Measurements from ENCODE around the gene GPR27.
A peak's percentile ranks its signal among the peaks of the same experiment; 100 is the strongest.

Gene GPR27, protein sequence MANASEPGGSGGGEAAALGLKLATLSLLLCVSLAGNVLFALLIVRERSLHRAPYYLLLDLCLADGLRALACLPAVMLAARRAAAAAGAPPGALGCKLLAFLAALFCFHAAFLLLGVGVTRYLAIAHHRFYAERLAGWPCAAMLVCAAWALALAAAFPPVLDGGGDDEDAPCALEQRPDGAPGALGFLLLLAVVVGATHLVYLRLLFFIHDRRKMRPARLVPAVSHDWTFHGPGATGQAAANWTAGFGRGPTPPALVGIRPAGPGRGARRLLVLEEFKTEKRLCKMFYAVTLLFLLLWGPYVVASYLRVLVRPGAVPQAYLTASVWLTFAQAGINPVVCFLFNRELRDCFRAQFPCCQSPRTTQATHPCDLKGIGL

DNA sequence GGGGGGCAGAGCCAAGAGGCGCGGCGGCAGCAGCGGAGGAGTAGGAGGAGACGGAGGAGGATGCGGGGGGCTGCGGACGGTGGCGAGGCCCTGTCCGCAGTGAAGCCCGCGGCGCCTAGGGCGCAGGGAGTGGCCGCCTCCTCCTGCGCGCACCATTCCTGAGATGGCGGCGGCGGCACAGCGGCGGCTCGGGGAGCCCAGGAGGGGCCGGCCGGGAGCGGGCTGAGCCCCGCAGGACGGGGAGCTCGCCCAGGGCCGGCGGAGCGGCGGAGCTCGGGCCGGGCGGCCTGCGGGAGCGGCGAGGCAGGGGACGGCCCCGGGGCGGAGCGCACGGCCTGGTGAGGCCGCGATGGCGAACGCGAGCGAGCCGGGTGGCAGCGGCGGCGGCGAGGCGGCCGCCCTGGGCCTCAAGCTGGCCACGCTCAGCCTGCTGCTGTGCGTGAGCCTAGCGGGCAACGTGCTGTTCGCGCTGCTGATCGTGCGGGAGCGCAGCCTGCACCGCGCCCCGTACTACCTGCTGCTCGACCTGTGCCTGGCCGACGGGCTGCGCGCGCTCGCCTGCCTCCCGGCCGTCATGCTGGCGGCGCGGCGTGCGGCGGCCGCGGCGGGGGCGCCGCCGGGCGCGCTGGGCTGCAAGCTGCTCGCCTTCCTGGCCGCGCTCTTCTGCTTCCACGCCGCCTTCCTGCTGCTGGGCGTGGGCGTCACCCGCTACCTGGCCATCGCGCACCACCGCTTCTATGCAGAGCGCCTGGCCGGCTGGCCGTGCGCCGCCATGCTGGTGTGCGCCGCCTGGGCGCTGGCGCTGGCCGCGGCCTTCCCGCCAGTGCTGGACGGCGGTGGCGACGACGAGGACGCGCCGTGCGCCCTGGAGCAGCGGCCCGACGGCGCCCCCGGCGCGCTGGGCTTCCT is at the start of gene GPR27:
TSS of gene GPR27 (plus strand) at position 155 of the 909 bp plus-strand sequence. CDS start at position 350, 195 bp downstream.
- DNase-seq (ENCODE audit: low read depth in 1 of 2, low spot score in 1 of 2): peak in 1 of 2 donors; percentile 16

DNA sequence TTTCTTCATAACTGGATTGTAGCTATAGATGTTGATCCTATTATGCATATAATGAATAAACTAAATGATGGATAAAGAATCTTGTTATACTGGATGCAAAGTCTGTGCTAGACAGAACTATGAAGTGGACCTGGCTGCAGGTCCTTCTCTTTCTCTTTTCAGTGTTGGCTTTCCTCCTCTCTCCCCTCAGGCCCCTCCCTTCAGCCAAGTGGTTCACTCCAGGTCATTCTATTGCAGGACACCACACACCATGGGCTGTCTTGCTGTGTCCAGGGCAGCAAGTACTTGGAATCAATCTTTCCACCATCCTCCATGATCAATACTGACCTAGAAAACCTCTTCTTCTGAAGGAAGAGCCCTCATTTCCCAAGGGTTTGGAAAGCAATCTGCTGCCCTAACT is 48.7 kb upstream of the GPR27 start:
- DNase-seq (ENCODE audit: low read depth in 1 of 2, low spot score in 1 of 2): no peak

DNA sequence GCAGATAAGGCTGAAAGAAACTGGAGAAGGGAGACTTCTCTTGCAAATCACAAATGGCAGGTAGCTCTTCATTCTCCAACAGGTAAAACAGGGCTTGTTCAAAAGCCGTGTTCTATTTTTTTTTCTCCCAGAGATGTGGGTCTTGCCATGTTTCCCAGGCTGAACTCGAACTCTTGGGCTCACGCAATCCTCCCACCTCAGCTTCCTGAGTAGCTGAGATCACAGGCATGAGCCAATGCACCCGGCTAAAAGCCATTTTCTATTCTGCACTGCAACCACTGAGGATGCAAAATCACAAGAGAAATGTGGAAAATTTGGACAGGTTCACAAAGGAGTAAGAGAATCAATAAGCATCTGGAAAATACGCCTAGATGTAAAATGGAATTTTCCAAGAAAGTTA is 48.0 kb upstream of the GPR27 start:
- no peak for DNase-seq (ENCODE audit: low read depth in 1 of 2, low spot score in 1 of 2)

DNA sequence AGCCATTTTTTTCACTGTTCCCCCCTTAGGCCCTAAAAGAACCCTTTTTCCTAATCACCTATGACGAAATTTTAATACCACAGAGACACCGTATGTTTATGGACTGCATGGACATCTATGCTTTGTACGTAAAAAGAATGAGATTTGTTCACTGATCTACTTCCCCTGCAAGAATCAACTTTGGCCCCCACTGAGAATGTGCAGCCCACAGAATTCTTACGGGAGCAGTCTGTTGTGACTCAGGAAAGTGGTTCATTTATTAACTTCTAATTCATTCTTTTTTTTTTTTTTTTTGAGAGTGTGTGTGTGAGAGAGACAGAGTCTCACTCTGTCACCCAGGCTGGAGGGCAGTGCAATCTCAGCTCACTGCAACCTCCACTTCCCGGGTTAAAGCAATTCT is 46.1 kb upstream of the GPR27 start:
- DNase-seq (ENCODE audit: low read depth in 1 of 2, low spot score in 1 of 2): no peak

DNA sequence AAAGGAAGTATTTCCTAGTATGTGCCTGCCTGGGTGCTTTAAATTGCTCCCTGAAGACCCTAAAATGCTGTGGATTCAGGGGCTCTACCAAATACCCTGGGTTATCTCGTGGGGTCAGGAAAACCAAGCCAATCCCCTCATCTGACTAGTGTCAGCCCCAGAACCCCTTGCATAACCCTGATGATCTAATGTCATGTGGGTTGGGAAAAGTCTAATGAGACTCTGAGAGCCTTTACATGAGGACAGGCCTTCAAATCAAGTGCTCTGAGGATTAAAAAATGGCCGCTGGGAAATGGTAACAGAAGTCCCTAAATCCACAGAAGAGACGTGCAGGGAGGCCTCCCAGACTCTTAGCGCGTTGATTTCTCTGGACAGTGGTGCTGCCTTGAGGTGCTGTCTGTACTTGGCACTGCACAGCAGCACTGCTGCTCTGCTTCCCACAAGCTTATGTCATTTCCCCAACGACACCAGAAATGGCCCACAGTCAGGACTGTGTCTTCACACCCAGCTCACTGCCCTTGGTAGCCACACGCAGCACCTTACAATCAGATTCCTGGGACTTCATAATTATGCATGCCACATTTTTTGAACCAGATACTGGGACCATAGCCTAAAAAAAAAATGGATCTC is 45.1 kb upstream of the GPR27 start:
- DNase-seq (ENCODE audit: low read depth in 1 of 2, low spot score in 1 of 2): no peak

DNA sequence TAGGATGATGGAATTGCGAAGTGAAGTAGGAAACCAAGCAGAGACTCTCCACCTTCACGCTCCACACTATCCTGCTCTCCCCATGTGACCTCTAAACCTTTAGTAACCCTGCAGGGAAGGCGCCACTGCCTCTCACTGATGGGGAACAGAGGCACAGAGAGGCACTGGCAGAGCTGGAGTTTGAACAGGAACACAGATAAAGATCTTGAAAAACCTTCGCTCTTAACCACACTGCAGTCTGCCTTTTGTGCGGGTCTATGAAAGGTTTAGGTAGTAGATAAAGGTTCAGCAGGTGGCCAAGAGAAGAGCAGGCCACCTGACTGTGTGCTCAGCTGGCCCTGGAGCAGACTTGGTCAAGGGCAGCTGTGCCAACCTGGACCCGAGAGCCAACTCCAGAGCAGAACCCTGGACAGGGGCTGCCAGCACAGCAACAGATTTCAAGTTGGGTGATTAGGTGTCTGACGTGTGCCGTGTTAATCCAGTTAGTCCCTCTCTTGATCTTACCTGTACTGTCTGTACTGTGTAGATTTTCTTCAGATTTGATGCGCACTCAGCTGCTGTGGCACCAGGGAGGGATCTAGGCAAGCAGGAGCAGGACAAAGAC is 43.6 kb upstream of the GPR27 start:
- no peak for DNase-seq (ENCODE audit: low read depth in 1 of 2, low spot score in 1 of 2)

DNA sequence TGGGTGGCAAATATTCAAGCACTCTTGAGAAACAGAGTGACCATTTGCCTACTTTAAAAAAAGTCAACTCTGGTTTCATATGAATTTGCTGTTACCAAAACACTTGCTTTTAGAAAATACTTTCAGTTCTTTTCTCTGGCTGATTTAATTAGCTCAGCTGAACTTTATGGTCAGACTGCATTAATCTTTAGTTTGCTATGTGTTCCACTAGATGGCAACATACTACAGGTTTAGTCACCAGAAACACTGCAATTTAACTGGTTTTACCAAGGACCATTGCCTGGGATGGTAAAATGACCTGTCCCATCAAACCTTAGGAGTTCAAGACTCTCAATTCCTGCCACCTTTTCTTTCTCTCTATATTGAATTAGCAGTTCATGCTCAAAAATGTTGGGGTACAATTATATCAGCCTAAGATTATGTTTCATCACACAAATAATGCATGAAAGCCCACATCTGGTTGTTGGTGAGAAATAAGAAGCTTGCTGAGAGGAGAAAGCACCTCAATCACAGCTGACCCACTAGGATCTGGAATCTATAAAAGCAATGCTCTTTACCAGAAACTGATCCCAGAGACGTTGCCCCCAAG is 42.7 kb upstream of the GPR27 start:
- DNase-seq (ENCODE audit: low read depth in 1 of 2, low spot score in 1 of 2): no peak

DNA sequence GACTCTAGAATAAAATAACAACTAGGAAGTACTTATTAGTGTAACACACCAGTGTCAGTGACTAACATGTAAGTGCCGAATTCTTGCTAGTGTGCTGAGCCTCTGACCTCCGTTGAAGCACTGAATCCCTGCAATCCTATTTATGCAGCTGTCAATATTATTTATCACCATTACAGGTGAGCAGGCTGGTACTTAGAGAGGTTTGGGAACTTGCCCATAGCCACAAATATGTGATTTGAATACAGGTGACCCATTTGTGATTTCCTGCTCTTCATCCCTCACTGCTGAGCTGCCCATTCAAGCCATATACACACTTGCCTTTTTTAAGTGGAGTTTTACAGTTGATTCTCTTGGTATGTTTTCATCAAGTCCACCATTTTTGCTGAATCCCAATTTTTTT is 40.6 kb upstream of the GPR27 start:
- DNase-seq (ENCODE audit: low read depth in 1 of 2, low spot score in 1 of 2): no peak

DNA sequence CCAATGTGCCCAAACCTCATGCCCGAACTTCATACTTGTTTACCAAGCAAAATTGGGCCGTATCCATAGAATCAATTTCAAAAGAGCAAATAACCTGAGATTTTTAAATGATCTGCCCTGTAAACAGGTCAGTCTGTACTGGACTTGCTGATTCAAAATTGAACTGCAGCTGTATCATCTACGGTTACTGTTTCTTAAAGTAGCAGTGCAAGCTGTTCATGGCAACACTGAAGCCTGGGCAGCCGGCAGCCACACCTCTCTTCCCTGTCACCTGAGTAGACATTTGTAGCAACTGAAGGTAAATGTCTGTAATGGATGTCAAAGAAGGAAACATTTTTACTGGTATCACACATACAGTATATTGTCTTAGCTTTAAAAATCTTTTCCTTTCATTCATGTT is 39.1 kb upstream of the GPR27 start:
- DNase-seq (ENCODE audit: low read depth in 1 of 2, low spot score in 1 of 2): no peak

DNA sequence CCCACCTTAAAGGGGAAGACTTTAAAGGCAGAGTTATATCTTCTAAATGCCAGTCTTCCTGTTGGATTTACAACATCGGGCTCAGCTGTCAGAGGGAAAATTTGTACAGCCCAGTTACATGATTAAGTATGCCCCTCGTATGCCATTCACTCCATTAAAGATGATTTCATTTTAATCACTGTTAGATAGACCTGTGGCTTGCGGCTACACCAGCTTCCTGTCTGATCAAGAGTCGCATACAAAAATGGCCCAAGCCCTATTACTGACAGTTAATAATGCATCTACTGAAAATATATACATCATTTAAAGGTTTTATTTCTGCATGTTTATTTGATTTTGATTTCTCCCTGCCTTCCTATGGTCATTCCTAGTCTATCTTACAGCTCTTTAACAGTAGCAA is 35.6 kb upstream of the GPR27 start:
- no peak for DNase-seq (ENCODE audit: low read depth in 1 of 2, low spot score in 1 of 2)

DNA sequence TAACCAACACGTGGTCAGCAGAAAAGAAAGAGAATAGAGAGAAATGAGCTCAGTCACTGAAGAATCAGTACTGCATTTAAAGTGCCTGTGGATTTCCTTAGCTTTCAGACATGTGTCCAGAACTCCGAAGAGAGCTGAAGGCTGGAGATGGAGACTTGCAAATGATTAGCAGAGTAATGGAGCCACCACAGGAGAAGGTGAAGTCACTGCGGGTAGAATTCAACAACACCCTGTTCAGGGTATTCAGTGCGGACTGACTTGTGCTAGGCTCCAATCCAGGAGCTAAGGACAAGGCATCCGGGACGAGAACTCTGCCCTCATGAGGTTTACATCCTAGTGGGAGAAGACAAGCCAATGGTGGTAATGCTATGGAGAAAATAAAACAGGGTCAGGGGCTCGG is 32.7 kb upstream of the GPR27 start:
- no peak for DNase-seq (ENCODE audit: low read depth in 1 of 2, low spot score in 1 of 2)

DNA sequence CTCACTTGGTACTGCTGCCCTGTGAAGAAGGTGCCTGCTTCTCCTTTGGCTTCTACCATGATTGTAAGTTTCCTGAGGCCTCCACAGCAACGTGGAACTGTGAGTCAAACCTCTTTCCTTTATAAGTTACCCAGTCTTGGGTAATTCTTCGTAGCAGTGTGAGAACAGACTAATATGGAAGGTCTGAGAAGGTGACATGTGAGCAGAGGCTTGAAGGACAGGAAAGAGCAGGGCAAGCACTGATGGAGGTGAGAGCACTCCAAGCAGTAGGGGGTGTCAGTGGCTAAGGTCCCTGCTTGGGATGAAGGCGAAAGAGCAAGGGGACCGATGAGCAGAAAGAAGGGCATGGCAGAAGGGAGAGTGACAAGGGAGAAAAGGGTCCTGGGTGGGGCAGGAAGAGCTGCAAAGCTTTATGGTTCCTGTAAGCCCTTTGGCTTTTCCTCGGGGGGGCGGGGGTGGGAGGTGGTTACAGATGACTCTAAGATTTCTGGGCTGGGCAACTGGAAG is 32.0 kb upstream of the GPR27 start:
- no peak for DNase-seq (ENCODE audit: low read depth in 1 of 2, low spot score in 1 of 2)

DNA sequence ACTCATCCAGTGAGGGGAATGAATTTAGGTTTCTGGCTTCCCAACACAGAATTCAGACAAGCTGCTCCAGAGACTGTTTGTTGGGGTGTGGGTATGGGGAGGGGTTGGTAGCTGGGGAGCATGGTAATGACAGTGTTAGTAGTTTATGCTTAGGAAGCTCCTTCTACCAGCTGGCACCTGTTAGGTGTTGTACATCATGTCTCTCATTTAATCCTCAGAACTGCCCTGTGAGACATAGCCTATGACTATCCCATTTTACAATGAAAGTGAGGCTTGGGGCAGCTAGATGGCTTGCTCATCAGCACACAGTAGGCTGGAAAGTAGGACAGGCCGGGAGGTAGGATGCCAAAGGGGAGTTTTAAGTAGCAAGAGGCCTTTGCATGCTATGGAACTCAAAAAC is 31.0 kb upstream of the GPR27 start:
- DNase-seq (ENCODE audit: low read depth in 1 of 2, low spot score in 1 of 2): no peak

DNA sequence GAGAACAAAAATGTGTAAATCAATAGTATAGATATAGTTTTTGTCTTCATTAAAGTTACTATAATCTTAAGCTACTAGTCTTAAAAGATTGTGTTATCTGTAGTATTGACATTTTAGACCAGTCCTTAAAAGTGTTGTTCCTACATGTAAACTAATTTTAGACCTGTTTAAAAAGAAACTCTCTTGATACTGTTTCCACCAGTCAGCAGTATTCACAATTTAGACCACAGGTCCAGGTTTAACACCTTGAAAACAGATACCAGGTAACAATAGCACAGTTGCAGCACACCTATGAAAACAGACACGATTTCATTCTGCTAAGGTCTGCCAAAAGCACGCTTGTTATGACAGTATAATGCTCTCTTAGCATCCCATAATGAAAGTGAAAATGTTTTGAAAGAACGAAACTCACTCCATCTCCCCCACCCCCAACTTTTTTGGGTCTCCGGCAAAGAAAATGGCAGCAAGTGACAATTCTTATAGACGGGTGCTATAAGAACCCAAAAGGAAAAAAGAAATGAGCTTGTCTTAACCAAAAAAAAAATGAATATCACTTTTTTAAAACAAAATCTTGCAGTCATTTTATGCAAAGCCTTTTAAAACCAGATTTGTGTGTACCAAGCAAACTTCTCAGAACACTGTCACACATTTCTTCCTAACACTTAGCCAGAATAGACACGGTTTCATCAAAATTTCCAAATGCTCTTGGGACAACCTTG is 30.0 kb upstream of the GPR27 start:
- no peak for DNase-seq (ENCODE audit: low read depth in 1 of 2, low spot score in 1 of 2)

DNA sequence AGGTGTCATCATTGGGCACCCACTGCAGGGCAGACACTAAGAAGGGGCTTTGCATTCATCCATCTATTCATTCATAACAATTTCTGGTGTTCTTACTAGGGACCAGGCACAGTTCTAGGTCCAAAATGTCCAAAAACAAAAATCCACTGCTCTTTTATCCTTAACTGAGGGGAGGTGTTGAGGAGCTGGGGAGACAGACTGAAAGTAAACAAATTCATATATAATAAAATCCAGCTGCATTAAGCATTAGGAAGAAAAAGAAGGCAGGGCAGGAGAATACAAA is 29.5 kb upstream of the GPR27 start:
- no peak for DNase-seq (ENCODE audit: low read depth in 1 of 2, low spot score in 1 of 2)

DNA sequence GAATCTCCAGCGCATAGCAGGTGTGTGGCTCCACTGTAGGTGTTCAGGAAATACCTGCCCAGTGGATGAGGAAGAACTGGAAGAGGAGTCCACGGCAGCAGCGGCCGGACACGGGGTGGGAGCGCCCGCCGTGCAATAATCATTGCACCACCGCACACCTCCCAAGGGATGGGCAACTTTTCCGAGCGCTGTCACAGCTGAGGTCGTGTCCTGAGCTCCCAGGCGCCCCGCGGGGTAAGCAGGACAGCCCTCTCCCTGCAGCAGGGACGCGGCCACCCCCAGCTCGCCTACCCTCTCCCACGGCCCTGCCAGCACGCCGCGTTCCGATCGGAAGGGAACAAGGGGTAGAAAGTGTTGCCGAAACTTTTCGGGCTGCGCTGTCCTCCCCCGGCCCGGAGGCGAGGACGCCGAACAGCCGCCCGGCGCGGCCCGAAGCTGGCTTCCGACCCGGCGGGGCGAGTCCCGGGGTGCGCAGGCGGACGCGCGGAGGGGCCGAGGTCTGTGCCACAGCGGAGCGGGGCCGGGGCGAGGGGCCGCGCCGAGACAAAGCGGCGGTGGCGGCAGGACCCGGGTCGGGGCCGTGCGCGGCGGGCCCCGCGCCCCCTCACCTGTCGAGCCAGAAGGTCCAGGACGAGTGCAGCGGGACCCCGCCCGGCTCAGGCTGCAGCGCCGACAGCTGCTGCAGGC is 28.9 kb upstream of the GPR27 start:
- peak in 1 of 2 donors; percentile 23 for DNase-seq (ENCODE audit: low read depth in 1 of 2, low spot score in 1 of 2)

DNA sequence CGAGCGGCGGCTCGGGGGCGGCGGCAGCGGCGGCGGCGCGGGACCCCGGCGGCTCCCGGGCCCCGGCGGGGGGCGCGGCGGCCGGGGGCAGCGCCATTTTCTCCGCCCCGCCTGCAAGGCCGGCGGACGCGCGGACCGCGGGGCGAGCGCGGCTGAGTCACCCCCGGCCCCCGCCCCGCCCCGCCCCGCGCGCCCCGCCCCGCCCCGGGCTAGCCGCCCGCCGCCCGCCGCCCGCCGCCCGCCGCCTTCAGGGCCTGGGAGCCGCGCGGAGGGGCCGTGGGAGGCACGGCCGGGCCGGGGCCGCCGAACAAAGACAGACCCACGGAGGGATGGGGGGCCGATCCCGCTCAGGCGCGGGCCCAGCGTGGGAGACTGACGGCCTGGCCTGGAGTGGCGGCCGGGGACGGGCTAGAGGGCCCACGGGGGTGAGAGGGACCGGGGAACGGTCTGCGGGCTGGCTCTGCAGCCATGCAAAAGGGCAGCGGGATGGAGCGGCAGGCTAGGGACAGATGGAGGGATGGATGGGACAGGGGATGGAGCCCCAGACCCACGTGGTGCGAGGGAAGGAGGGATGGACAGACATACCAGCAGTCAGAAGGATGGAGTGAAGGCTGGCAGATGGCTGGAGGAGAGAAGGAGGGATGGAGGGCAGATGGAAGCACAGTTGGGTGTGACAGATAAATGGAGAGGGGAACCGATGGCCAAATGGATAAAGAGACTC is 28.2 kb upstream of the GPR27 start, which contains the start of gene EIF4E3:
TSS of gene EIF4E3 (minus strand) at position 132 of the 721 bp plus-strand sequence. CDS start at position 97, 35 bp downstream.
- peak in 1 of 2 donors; percentile 33 for DNase-seq (ENCODE audit: low read depth in 1 of 2, low spot score in 1 of 2)

DNA sequence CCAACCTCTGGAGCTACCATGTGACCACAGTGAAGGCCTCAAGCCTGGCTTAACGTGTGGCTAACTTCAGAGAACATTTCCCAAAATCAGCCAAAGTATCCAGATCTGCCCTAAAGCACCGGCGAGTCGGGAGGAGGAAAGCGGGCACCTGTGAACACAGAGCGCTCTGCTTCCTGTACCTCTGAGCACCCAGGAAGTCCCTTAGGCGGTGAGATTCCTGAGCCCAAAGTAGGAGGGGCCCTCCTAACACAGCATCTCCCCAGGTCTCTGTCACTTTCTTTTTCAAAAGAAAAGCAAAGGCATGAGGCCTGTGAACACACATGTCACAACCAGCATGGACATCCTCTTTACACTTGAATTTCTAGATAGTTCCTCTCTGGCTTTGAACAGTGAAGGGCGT is 27.5 kb upstream of the GPR27 start:
- no peak for DNase-seq (ENCODE audit: low read depth in 1 of 2, low spot score in 1 of 2)

All from stimulated activated CD4-positive, alpha-beta T cell treated with anti-CD3 and anti-CD28 coated beads, Interleukin-15, amount 100 ng/mL, for 1 hour (primary cell).